Small intestine (tissue), 7 donors: ENCODE measurements around the gene DDA1. TPM values are rescaled to one million over a fixed set of nuclear protein-coding genes. Genes with fewer than 3 reads are reported as not detected.

Experiments
- DNase-seq, 2 donors: peaks; one replicate each; pipeline versions ENCODE4 v3.0.0 to v3.0.0-alpha.2; 2013
- FAIRE-seq: peaks from 2 replicates; lab custom pipeline; 2012; peaks lifted over from hg19 to GRCh38; lab: Jason Lieb, UNC
- H3K27ac ChIP-seq, 3 donors: one replicate each; pipeline ENCODE4 v1.5.1; 2013; ENCODE audit warnings: low read length in 2 of 3, mild to moderate bottlenecking in 2 of 3, control low read depth in 1 of 3, inconsistent platforms in 1 of 3, low read depth in 1 of 3, moderate library complexity in 1 of 3
- H3K27me3 ChIP-seq, 3 donors: one replicate each; pipeline ENCODE4 v1.6.1; 2013; ENCODE audit warnings: low read length in 3 of 3, inconsistent platforms in 1 of 3; ENCODE audit not compliant: control insufficient read depth in 3 of 3, insufficient read depth in 3 of 3
- H3K36me3 ChIP-seq, 3 donors: one replicate each; pipeline ENCODE4 v1.6.1; 2013; ENCODE audit warnings: low read length in 3 of 3, inconsistent platforms in 1 of 3, low read depth in 1 of 3, mild to moderate bottlenecking in 1 of 3, moderate library complexity in 1 of 3; ENCODE audit not compliant: control insufficient read depth in 3 of 3, insufficient read depth in 2 of 3
- H3K4me1 ChIP-seq, 3 donors: one replicate each; pipeline ENCODE4 v1.6.1; 2013; ENCODE audit warnings: low read length in 2 of 3, inconsistent platforms in 1 of 3, low read depth in 1 of 3, mild to moderate bottlenecking in 1 of 3, moderate library complexity in 1 of 3; ENCODE audit not compliant: control insufficient read depth in 3 of 3, insufficient read depth in 2 of 3
- H3K4me3 ChIP-seq, 3 donors: one replicate each; pipeline ENCODE4 v1.5.1; 2013; ENCODE audit warnings: low read length in 3 of 3, control low read depth in 1 of 3, inconsistent platforms in 1 of 3, low read depth in 1 of 3, mild to moderate bottlenecking in 1 of 3, moderate library complexity in 1 of 3
- H3K9me3 ChIP-seq, 2 donors: one replicate each; pipeline ENCODE4 v1.6.1; 2013; ENCODE audit warnings: low read depth in 1 of 2, low read length in 1 of 2; ENCODE audit not compliant: control insufficient read depth in 2 of 2, insufficient read depth in 1 of 2
- WGBS, 3 donors: extraction: QIAGEN DNeasy Blood & Tissue Kit; methylation state at CpG; one replicate each; pipeline ENCODE4 v1.1.7; 2013; 5-methylcytosine and 5-hydroxymethylcytosine counted together
- polyA plus RNA-seq, 4 donors: library from polyadenylated mRNA; stranded (reverse) in 3 of 4; unstranded in 1 of 4; fragments of 200-250 nt in 3 of 4; fragments of 120-200 nt in 1 of 4; gene quantifications; one replicate each; pipeline versions ENCODE4 v1.2.1 to v1.2.3, GENCODE V29; 2013
- donor health status: healthy with polysubstance abuse.
- donor health status: control.
- donor health status: control.
- donor health status: Bipolar disorder and iron deficiency.
- donor health status: healthy.

DDA1 gene
- polyA plus RNA-seq, 4 donors: 29.4 to 57.5 (median 48.9) TPM

GRCh38 chr19:17303940-17304267, 5.5 kb upstream of the DDA1 start:
- peaks cover 5 to 22% (median 7%) of the 10 kb centered on the region in 3 donors for H3K4me1 ChIP-seq
- DNase-seq: no peak
- H3K27me3 ChIP-seq: no peaks in the 10 kb centered on the region
- H3K27ac ChIP-seq: no peak overlapping the region
- H3K36me3 ChIP-seq: peaks cover 0 to 4% (median 0%) of the 10 kb centered on the region in 3 donors
- no peak for FAIRE-seq
- no peak overlapping the region for H3K4me3 ChIP-seq
- H3K9me3 ChIP-seq: no peaks in the 10 kb centered on the region
- 61 to 75% (median 72%) methylated on average over 12 of the region's 12 CpGs for WGBS, 3 donors

- no peak for DNase-seq
Observed at GRCh38 chr19:17304386-17305215, 4.8 kb upstream of the DDA1 start.

GRCh38 chr19:17305216-17305516, 4.2 kb upstream of the DDA1 start:
- peak overlapping the region in 1 of 3 donors; percentile 91 for H3K4me3 ChIP-seq
- peaks cover 5 to 24% (median 7%) of the 10 kb centered on the region in 3 donors for H3K4me1 ChIP-seq
- no peaks in the 10 kb centered on the region for H3K27me3 ChIP-seq
- H3K36me3 ChIP-seq: peaks cover 0 to 4% (median 0%) of the 10 kb centered on the region in 3 donors
- no peaks in the 10 kb centered on the region for H3K9me3 ChIP-seq
- WGBS, 3 donors: 0 to 1% (median 0%) methylated on average over 7 of the region's 7 CpGs
- FAIRE-seq (no peak), DNase-seq (no peak)
- peak overlapping the region; percentile 41 to 89 (median 52) for H3K27ac ChIP-seq

More at GRCh38 chr19:17304386-17305215, 4.8 kb upstream of the DDA1 start:
- Histone ChIP-seq H3K36me3 (peaks cover 0 to 4% (median 0%) of the 10 kb centered on the region in 3 donors), H3K4me3 (no peak overlapping the region), H3K27ac (peak overlapping the region; percentile 41 to 89 (median 52)), H3K4me1 (peaks cover 5 to 22% (median 7%) of the 10 kb centered on the region in 3 donors), H3K9me3 (no peaks in the 10 kb centered on the region), H3K27me3 (no peaks in the 10 kb centered on the region)
- FAIRE-seq: no peak
- 54 to 65% (median 65%) methylated on average over 12 of the region's 12 CpGs for WGBS, 3 donors

- WGBS, 3 donors: 0% methylated on average over 54 to 55 of the region's 55 CpGs
- H3K4me3 ChIP-seq: peak within 1 kb of the TSS; percentile 55 to 91 (median 64)
- peaks cover 5 to 27% (median 8%) of the 10 kb centered on the region in 3 donors for H3K4me1 ChIP-seq
- FAIRE-seq (no peak), DNase-seq (peak; percentile 99)
- H3K9me3 ChIP-seq: no peaks in the 10 kb centered on the region
- H3K27ac ChIP-seq: peak within 1 kb of the TSS; percentile 89 to 92 (median 91)
- H3K27me3 ChIP-seq: no peaks in the 10 kb centered on the region
- peaks cover 0 to 7% (median 0%) of the 10 kb centered on the region in 3 donors for H3K36me3 ChIP-seq
Observed at GRCh38 chr19:17305517-17306284, 3.7 kb upstream of the DDA1 start, which contains the start of gene MRPL34. Gene MRPL34 (plus strand): TSS chr19:17305872. CDS start chr19:17305893, 21 bp downstream.

GRCh38 chr19:17306285-17306714, 3.1 kb upstream of the DDA1 start:
- Histone ChIP-seq H3K27ac (peak overlapping the region; percentile 89 to 92 (median 91)), H3K36me3 (peaks cover 0 to 6% (median 0%) of the 10 kb centered on the region in 3 donors), H3K9me3 (no peaks in the 10 kb centered on the region), H3K4me3 (peak overlapping the region; percentile 55 to 91 (median 64)), H3K27me3 (no peaks in the 10 kb centered on the region), H3K4me1 (peaks cover 5 to 27% (median 9%) of the 10 kb centered on the region in 3 donors)
- FAIRE-seq (no peak), DNase-seq (peak in 1 of 2 donors; percentile 68)
- 4 to 7% (median 4%) methylated on average over 27 to 28 of the region's 28 CpGs for whole genome bisulfite sequencing, 3 donors

- no peak for FAIRE-seq
- H3K27me3 ChIP-seq: no peaks in the 10 kb centered on the region
- DNase-seq: no peak
- peaks cover 5 to 21% (median 6%) of the 10 kb centered on the region in 3 donors for H3K4me1 ChIP-seq
- peaks cover 0 to 20% (median 2%) of the 10 kb centered on the region in 3 donors for H3K36me3 ChIP-seq
- WGBS, 3 donors: 46 to 79% (median 75%) methylated on average over 8 of the region's 8 CpGs
- H3K9me3 ChIP-seq: no peaks in the 10 kb centered on the region
- no peak overlapping the region for H3K27ac ChIP-seq
- H3K4me3 ChIP-seq: no peak overlapping the region
Observed at GRCh38 chr19:17307876-17308377, 1.4 kb upstream of the DDA1 start.

- 4 to 6% (median 5%) methylated on average over 23 of the region's 23 CpGs for WGBS, 3 donors
- H3K4me1 ChIP-seq: peaks cover 0 to 11% (median 2%) of the 10 kb centered on the region in 3 donors
- H3K4me3 ChIP-seq: peak overlapping the region; percentile 77 to 96 (median 90)
- H3K27me3 ChIP-seq: no peaks in the 10 kb centered on the region
- DNase-seq: no peak
- H3K9me3 ChIP-seq: no peaks in the 10 kb centered on the region
- peaks cover 4 to 39% (median 5%) of the 10 kb centered on the region in 3 donors for H3K36me3 ChIP-seq
- FAIRE-seq: no peak
- peak overlapping the region; percentile 10 to 74 (median 60) for H3K27ac ChIP-seq
Observed at GRCh38 chr19:17309965-17310461, 650 bp downstream of the DDA1 start.
